Prostate gland (tissue), 1 donor: ENCODE data around the gene ROBO1.

ENCODE experiments used
- POLR2A ChIP-seq: fragments of 450-650 bp; IDR thresholded peaks from one replicate; pipeline ENCODE4 v1.6.1; 2016; ENCODE audit warnings: antibody characterized with exemption, mild to moderate bottlenecking
- POLR2AphosphoS5 ChIP-seq: sonication (generic); formaldehyde crosslinking; IDR thresholded peaks from one replicate; pipeline ENCODE4 v1.6.1; 2017; ENCODE audit warnings: antibody characterized with exemption

DNA sequence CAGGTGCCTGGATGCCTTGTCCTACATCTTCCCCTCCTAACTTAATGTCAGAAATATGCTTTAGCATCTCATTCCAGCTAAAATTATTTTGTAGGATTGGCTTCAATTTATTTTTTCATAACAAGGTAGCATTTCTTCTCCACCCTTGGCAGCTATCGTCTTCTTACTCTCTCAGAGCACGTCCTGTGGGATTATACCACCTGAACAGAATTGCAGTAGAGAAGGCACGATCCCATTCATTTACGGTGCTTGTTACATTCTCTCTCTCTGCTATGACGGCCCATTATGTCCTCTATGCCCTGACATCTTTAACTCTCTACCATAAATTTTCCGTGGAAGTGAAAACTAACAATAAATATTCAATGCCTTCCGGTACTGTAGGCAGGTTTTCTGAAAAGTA lies 103.3 kb downstream of the ROBO1 start:
- no peak for TF ChIP-seq POLR2A
- no peak for TF ChIP-seq POLR2AphosphoS5
